Endothelial cell of umbilical vein (primary cell): ENCODE data around the gene RBM33. TPM values are rescaled to one million over a fixed set of nuclear protein-coding genes. Genes with fewer than 3 reads are reported as not detected.

Experiments used
- BruUV-seq: library from RNA; stranded (reverse); fragments of 400-500 nt; replicated peaks from 2 replicates; lab custom pipeline; 2021; lab: Mats Ljungman, UMichigan
- CTCF ChIA-PET: fragments of 300-600, 350-600 bp; sonication (Branson Sonifier 250); formaldehyde crosslinking; loops from one replicate; lab custom pipeline; 2021; ENCODE audit warnings: antibody characterized with exemption, inconsistent platforms; lab: Charles Lee
- POLR2A ChIA-PET: fragments of 300-600, 350-600 bp; sonication (Branson Sonifier 250); formaldehyde crosslinking; loops from one replicate; lab custom pipeline; 2021; ENCODE audit warnings: antibody characterized with exemption, inconsistent platforms; lab: Charles Lee
- DNase-seq: peaks from one replicate; pipeline ENCODE4 v3.0.0-alpha.2; 2011; ENCODE audit warnings: low read depth, low spot score
- FAIRE-seq: peaks from 2 replicates; lab custom pipeline; 2011; peaks lifted over from hg19 to GRCh38; lab: Jason Lieb, UNC
- H2AFZ ChIP-seq: 2 replicates; pipeline ENCODE4 v1.6.0; 2012; ENCODE audit warnings: low read depth, low read length, control low read depth, inconsistent platforms
- H3K27ac ChIP-seq: 2 replicates; pipeline ENCODE4 v1.5.1; 2011; ENCODE audit warnings: low read depth, mild to moderate bottlenecking, control low read depth, low read length, moderate library complexity; ENCODE audit not compliant: insufficient read depth
- H3K27me3 ChIP-seq, 2 experiments: 2 replicates each; pipeline versions ENCODE4 v1.6.0 to v1.6.1; 2011; ENCODE audit warnings: low read length in 2 of 2, mixed read lengths in 1 of 2; ENCODE audit not compliant: control insufficient read depth in 2 of 2, insufficient read depth in 2 of 2
- H3K36me3 ChIP-seq, 2 experiments: 2 replicates in 1 of 2; 3 replicates in 1 of 2; pipeline ENCODE4 v1.5.1; 2011; ENCODE audit warnings: low read length in 2 of 2, mild to moderate bottlenecking in 1 of 2, moderate library complexity in 1 of 2; ENCODE audit not compliant: control insufficient read depth in 2 of 2, insufficient read depth in 2 of 2; ENCODE audit errors: extremely low read depth in 1 of 2
- H3K4me1 ChIP-seq: 3 replicates; pipeline ENCODE4 v1.5.1; 2011; ENCODE audit warnings: mild to moderate bottlenecking, low read length; ENCODE audit not compliant: control insufficient read depth, insufficient read depth; ENCODE audit errors: extremely low read depth
- H3K4me2 ChIP-seq: 2 replicates; pipeline ENCODE4 v1.6.1; 2011; ENCODE audit warnings: low read length, control low read depth, mixed read lengths; ENCODE audit not compliant: insufficient read depth
- H3K4me3 ChIP-seq, 3 experiments: fragments of 200-600 bp in 1 of 3; sonication (generic), shearing (Covaris generic) in 1 of 3; replicated peaks in 1 of 3; 2 replicates each; pipeline ENCODE4 v1.5.1; 2011 to 2016; ENCODE audit warnings: control low read depth in 3 of 3, low read length in 3 of 3, mild to moderate bottlenecking in 2 of 3, inconsistent platforms in 1 of 3, low read depth in 1 of 3, moderate library complexity in 1 of 3; ENCODE audit not compliant: insufficient read depth in 1 of 3
- H3K79me2 ChIP-seq: 2 replicates; pipeline ENCODE4 v1.6.0; 2012; ENCODE audit warnings: low read length, inconsistent platforms; ENCODE audit not compliant: control insufficient read depth, insufficient read depth
- H3K9ac ChIP-seq: replicated peaks from 2 replicates; pipeline ENCODE3; 2011; ENCODE audit warnings: low read length, control low read depth; ENCODE audit not compliant: insufficient read depth; ENCODE audit errors: extremely low read depth
- H3K9me1 ChIP-seq: replicated peaks from 3 replicates; pipeline ENCODE4 v1.6.0; 2011; ENCODE audit warnings: mild to moderate bottlenecking, low read length; ENCODE audit not compliant: control insufficient read depth, insufficient read depth; ENCODE audit errors: extremely low read depth
- H3K9me3 ChIP-seq: replicated peaks from 2 replicates; pipeline ENCODE4 v1.5.1; 2012; ENCODE audit warnings: low read length, inconsistent platforms; ENCODE audit not compliant: control insufficient read depth, insufficient read depth
- H4K20me1 ChIP-seq: replicated peaks from 2 replicates; pipeline ENCODE3; 2011; ENCODE audit warnings: mild to moderate bottlenecking, low read length; ENCODE audit not compliant: control insufficient read depth, insufficient read depth; ENCODE audit errors: extremely low read depth
- CTCF ChIP-seq, 2 donors: IDR thresholded peaks; 1 replicate in 1 of 2; 2 replicates in 1 of 2; pipeline ENCODE4 v1.5.1; 2011; ENCODE audit warnings: low read length in 2 of 2, mild to moderate bottlenecking in 2 of 2, moderate library complexity in 2 of 2, control low read depth in 1 of 2, inconsistent platforms in 1 of 2, low read depth in 1 of 2; ENCODE audit not compliant: insufficient read depth in 1 of 2; ENCODE audit errors: extremely low read depth in 1 of 2
- FOS ChIP-seq: IDR thresholded peaks from 2 replicates; pipeline ENCODE4 v1.6.1; 2011; ENCODE audit warnings: mild to moderate bottlenecking, low read length, moderate library complexity, borderline replicate concordance; ENCODE audit not compliant: insufficient read depth
- POLR2A ChIP-seq: IDR thresholded peaks from 2 replicates; pipeline ENCODE4 v1.6.1; 2012; ENCODE audit warnings: low read depth, mild to moderate bottlenecking, control low read depth, low read length
- POLR2AphosphoS5 ChIP-seq: IDR thresholded peaks from 2 replicates; pipeline ENCODE4 v1.6.1; 2012; ENCODE audit warnings: low read depth, mild to moderate bottlenecking, control low read depth, low read length, moderate library complexity; ENCODE audit not compliant: insufficient read depth
- dilution Hi-C: fragments of 300-500 bp; cut with MboI; formaldehyde crosslinking; loops from one replicate; pipeline ENCODE4 v1.15.0; 2019; ENCODE audit warnings: low sequenced_read_pairs; ENCODE audit not compliant: extremely low pct_ligation_motif_present
- intact Hi-C: fragments of 100-400 bp; cut with micrococcal nuclease; formaldehyde crosslinking; loops from one replicate; pipeline ENCODE4 v1.10.0; 2022
- polyA plus RNA-seq, 4 experiments: library from polyadenylated mRNA; depleted of rRNA in 3 of 4; stranded (reverse) in 3 of 4; unstranded in 1 of 4; fragments of >200 nt; gene quantifications; 2 replicates each; pipeline versions ENCODE4 v1.2.1 to v1.2.3, GENCODE V29; 2011 to 2012; ENCODE audit warnings: missing spikeins in 1 of 4
- total RNA-seq: library from RNA; stranded (reverse); gene quantifications from 2 replicates; pipeline ENCODE4 v1.2.3, GENCODE V29; 2021

Gene RBM33
- total and polyA plus RNA-seq, 2 donors (not counting 3 experiments of a cell fraction or from before 2014, with no cell fraction given) = 16.2 to 68.2 TPM

- H3K4me1 ChIP-seq = no peaks in the 10 kb centered on the region
- no TSS peak for BruUV-seq
- POLR2A ChIA-PET = no interaction called here
- H2AFZ ChIP-seq = no peak overlapping the region
- H4K20me1 ChIP-seq = no peaks in the 10 kb centered on the region
- H3K4me3 ChIP-seq = no peak overlapping the region
- H3K9me1 ChIP-seq = no peaks in the 10 kb centered on the region
- no peak for TF ChIP-seq POLR2A
- no peak for TF ChIP-seq CTCF (IDR thresholded peaks at IDR 0.05; ENCODE audit: extremely low read depth in 1 of 2, insufficient read depth in 1 of 2, low read depth in 1 of 2, low read length in 2 of 2)
- TF ChIP-seq POLR2AphosphoS5 = no peak
- H3K4me2 ChIP-seq = no peak overlapping the region
- intact Hi-C loops (loop anchor here (1.0 to 5.0 kb wide), 5 partner anchors 47 to 670 kb away; partner anchors contain the start of gene RBM33), dilution Hi-C loops (no loop called here)
- CTCF ChIA-PET = interaction anchor here (0.8 to 5.4 kb wide), 11 partner anchors 12 to 670 kb away, joined by 3 to 323 read pairs (median 10); no protein-coding TSS in a partner anchor
- no peak for DNase-seq
- no peak overlapping the region for H3K9ac ChIP-seq
- no peaks in the 10 kb centered on the region for H3K9me3 ChIP-seq
- H3K27ac ChIP-seq = no peak overlapping the region
- no peaks in the 10 kb centered on the region for H3K36me3 ChIP-seq
- no peaks in the 10 kb centered on the region for H3K79me2 ChIP-seq
- no peak for FAIRE-seq
- H3K27me3 ChIP-seq = peaks cover 3 to 14% of the 10 kb centered on the region in 2 experiments
Observed at GRCh38 chr7:155597753-155598140, 46.7 kb upstream of the RBM33 start.

GRCh38 chr7:155598810-155599210 is 45.7 kb upstream of the RBM33 start:
- peak; percentile 73 for DNase-seq
- Histone ChIP-seq H3K4me3 (no peak overlapping the region), H3K9ac (no peak overlapping the region), H3K4me1 (no peaks in the 10 kb centered on the region), H3K79me2 (no peaks in the 10 kb centered on the region), H2AFZ (no peak overlapping the region), H3K4me2 (no peak overlapping the region), H3K9me3 (no peaks in the 10 kb centered on the region), H4K20me1 (no peaks in the 10 kb centered on the region), H3K36me3 (no peaks in the 10 kb centered on the region), H3K9me1 (no peaks in the 10 kb centered on the region), H3K27ac (no peak overlapping the region), H3K27me3 (peaks cover 3 to 14% of the 10 kb centered on the region in 2 experiments)
- ChIA-PET POLR2A (interaction anchor here (0.6 to 0.8 kb wide), 2 partner anchors 45 to 69 kb away, joined by 3 to 8 read pairs; partner anchors contain the start of gene RBM33), CTCF (interaction anchor here (0.6 to 5.4 kb wide), 78 partner anchors 8 to 1218 kb away, joined by 3 to 323 read pairs (median 6); partner anchors contain the start of genes CNPY1 and RBM33)
- FAIRE-seq = peak; percentile 93
- no TSS peak for BruUV-seq
- TF ChIP-seq FOS (no peak), CTCF (IDR thresholded peaks at IDR 0.05; ENCODE audit: extremely low read depth in 1 of 2, insufficient read depth in 1 of 2, low read depth in 1 of 2, low read length in 2 of 2) (peak; percentile 93 to 98)
- dilution Hi-C loops = no loop called here
- intact Hi-C loops = loop anchor here (1.0 to 5.0 kb wide), 5 partner anchors 46 to 672 kb away; partner anchors contain the start of gene RBM33
